ENCODE measurements around the gene GGT7.

Gene GGT7

DNA sequence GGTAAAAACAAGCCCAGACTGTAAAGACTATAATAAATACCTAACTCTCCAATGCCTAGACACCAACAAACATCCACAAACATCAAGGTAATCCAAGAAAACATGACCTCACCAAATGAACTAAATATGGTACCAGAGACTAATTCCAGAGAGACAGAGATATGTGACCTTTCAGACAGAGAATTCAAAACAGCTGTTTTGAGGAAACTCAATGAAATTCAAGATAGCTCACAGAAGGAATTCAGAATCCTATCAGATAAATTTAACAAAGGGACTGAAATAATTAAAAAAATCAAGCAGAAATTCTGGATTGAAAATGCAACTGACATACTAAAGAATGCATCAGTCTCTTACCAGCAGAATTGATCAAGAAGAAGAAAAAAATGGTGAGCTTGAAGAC is 73.8 kb downstream of the GGT7 start:
- no peak overlapping the region for H3K27ac ChIP-seq
- H3K4me2 ChIP-seq, result no peak overlapping the region
- no peaks in the 10 kb centered on the region for H3K27me3 ChIP-seq (ENCODE audit: insufficient read depth, low read depth)
- H2AFZ ChIP-seq (ENCODE audit: low read depth), result no peak overlapping the region
- H3K9ac ChIP-seq, result no peak overlapping the region
- peaks cover 26% of the 10 kb centered on the region for H3K4me1 ChIP-seq (ENCODE audit: low read depth, poor library complexity, severe bottlenecking)
- no peaks in the 10 kb centered on the region for H3K36me3 ChIP-seq (ENCODE audit: insufficient read depth)
- TF ChIP-seq, protein P1, sequence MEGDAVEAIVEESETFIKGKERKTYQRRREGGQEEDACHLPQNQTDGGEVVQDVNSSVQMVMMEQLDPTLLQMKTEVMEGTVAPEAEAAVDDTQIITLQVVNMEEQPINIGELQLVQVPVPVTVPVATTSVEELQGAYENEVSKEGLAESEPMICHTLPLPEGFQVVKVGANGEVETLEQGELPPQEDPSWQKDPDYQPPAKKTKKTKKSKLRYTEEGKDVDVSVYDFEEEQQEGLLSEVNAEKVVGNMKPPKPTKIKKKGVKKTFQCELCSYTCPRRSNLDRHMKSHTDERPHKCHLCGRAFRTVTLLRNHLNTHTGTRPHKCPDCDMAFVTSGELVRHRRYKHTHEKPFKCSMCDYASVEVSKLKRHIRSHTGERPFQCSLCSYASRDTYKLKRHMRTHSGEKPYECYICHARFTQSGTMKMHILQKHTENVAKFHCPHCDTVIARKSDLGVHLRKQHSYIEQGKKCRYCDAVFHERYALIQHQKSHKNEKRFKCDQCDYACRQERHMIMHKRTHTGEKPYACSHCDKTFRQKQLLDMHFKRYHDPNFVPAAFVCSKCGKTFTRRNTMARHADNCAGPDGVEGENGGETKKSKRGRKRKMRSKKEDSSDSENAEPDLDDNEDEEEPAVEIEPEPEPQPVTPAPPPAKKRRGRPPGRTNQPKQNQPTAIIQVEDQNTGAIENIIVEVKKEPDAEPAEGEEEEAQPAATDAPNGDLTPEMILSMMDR (conservative IDR thresholded peaks at IDR 0.05; ENCODE audit: low read depth, low read length), result no peak
- H4K20me1 ChIP-seq (ENCODE audit: insufficient read depth), result peaks cover 3% of the 10 kb centered on the region; the same call in 1 of the 2 replicates
- H3K4me3 ChIP-seq (IDR thresholded peaks at IDR 0.05; ENCODE audit: insufficient read depth, low read depth, low read length), result no peak overlapping the region
- H3K79me2 ChIP-seq (ENCODE audit: insufficient read depth, low read depth), result peaks cover 55% of the 10 kb centered on the region; the same call in 1 of the 2 replicates

DNA sequence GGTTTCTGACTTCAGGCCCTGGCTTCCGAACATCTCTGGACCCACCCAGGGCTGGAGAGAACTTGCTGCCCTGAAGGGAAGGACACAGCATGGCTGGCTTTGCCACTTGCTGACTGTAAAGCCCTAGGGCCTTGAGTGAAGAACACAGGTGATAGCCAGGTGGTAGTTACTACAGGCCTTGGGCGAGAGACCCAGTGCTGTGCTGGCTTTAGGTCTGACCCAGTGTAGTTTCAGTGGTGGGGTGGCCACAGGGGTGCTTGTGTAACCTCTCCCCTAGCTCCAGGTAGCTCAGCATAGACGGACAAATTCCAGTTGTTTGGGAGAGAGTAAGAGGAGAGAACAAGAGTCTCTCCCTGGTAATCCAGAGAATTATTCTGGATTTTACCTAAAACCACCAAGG is 74.3 kb downstream of the GGT7 start:
- no peak overlapping the region for H3K4me3 ChIP-seq (IDR thresholded peaks at IDR 0.05; ENCODE audit: insufficient read depth, low read depth, low read length)
- peaks cover 3% of the 10 kb centered on the region; the same call in 1 of the 2 replicates for H4K20me1 ChIP-seq (ENCODE audit: insufficient read depth)
- no peak overlapping the region for H3K9ac ChIP-seq
- H3K36me3 ChIP-seq (ENCODE audit: insufficient read depth), result no peaks in the 10 kb centered on the region
- H2AFZ ChIP-seq (ENCODE audit: low read depth), result no peak overlapping the region
- H3K79me2 ChIP-seq (ENCODE audit: insufficient read depth, low read depth), result peaks cover 59% of the 10 kb centered on the region; the same call in 1 of the 2 replicates
- H3K27me3 ChIP-seq (ENCODE audit: insufficient read depth, low read depth), result no peaks in the 10 kb centered on the region
- TF ChIP-seq, protein P1 (conservative IDR thresholded peaks at IDR 0.05; ENCODE audit: low read depth, low read length), result no peak
- H3K4me2 ChIP-seq, result no peak overlapping the region
- H3K4me1 ChIP-seq (ENCODE audit: low read depth, poor library complexity, severe bottlenecking), result peaks cover 32% of the 10 kb centered on the region
- H3K27ac ChIP-seq, result no peak overlapping the region

DNA sequence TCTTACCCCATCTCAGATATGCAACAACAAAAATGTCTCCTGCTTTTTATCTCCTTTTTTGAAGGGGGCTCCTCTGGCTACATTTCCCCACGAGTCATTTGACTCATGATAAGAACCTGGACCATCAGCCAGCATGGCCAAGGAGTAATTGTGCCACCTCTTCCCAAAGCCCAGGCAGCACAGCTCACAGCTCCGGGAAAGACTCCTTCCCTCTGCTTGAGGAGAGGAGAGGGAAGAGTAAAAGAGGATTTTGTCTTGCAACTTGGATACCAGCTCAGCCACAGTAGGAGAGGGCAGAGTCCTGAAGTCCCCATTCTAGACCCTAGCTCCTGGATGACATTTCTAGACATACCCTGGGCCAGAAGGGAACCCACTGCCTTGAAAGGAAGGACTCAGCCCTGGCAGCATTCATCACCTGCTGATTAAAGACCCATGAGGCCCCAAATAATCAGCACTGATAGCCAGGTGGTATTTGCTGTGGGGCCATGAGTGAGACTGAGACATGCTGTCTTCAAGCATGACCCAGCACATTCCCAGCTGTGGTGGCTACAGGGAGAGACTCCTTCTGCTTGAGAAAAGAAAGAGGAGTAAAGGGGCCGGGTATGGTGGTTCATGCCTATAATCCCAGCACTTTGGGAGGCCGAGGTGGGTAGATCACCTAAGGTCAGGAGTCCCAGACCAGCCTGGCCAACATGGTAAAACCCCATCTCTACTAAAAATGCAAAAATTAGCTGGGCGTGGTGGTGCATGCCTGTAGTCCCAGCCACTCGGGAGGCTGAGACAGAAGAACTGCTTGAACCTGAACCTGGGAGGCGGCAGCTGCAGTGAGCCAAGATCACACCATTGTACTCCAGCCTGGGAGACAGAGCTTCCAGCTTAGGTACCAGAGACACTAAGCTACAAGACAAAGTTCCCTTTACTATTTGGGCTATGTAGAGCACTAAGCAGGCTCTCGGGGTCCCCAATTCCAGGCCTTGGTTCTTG is 75.4 kb downstream of the GGT7 start:
- Histone ChIP-seq H3K4me2 (no peak overlapping the region), H3K4me1 (ENCODE audit: low read depth, poor library complexity, severe bottlenecking) (peaks cover 42% of the 10 kb centered on the region), H3K36me3 (ENCODE audit: insufficient read depth) (no peaks in the 10 kb centered on the region), H4K20me1 (ENCODE audit: insufficient read depth) (peaks cover 3% of the 10 kb centered on the region; the same call in 1 of the 2 replicates), H2AFZ (ENCODE audit: low read depth) (no peak overlapping the region), H3K9ac (no peak overlapping the region), H3K27me3 (ENCODE audit: insufficient read depth, low read depth) (no peaks in the 10 kb centered on the region), H3K4me3 (IDR thresholded peaks at IDR 0.05; ENCODE audit: insufficient read depth, low read depth, low read length) (no peak overlapping the region), H3K27ac (no peak overlapping the region), H3K79me2 (ENCODE audit: insufficient read depth, low read depth) (peaks cover 60% of the 10 kb centered on the region; the same call in 1 of the 2 replicates)
- TF ChIP-seq, protein P1 (conservative IDR thresholded peaks at IDR 0.05; ENCODE audit: low read depth, low read length), result no peak
